Left ventricle myocardium superior (tissue), 1 donor: ENCODE results near the gene DONSON. TPM values are rescaled to one million over a fixed set of nuclear protein-coding genes. Genes with fewer than 3 reads are reported as not detected.
"Not testable (repeated sequence)": the region's sequence is repeated elsewhere in the genome, so short reads cannot be mapped to it uniquely, and the experiment has no call there.

Experiments
- ATAC-seq: fragments of 200-7000 bp; cut with Tn5 transposase; one replicate; pipeline ENCODE4 v1.9.1; 2020; ENCODE audit warnings: mild to moderate bottlenecking, moderate library complexity
- DNase-seq: peaks from one replicate; pipeline ENCODE4 v3.0.0-alpha.2; 2020
- intact Hi-C: fragments of 100-400 bp; cut with micrococcal nuclease; formaldehyde crosslinking; loops from one replicate; pipeline ENCODE4 v1.11.0; 2022
- long read RNA-seq: library from polyadenylated mRNA; unstranded; transcript quantifications from one replicate; pipeline ENCODE4 v2.0.0, GENCODE V29; 2021
- total RNA-seq: library from RNA; stranded (reverse); fragmentation: NEBNext Ultra II Directional; extraction: Animal tissue kit (Norgen Biotek cat#: 25700); gene quantifications from one replicate; pipeline ENCODE4 v1.2.1, GENCODE V29; 2021
- donor health status: DM: no; HTN: yes; CAD: no; lungs with severe emphysema.

Gene DONSON
- total RNA-seq = 7.6 TPM
- long read RNA-seq, partial matches to known transcripts = 2 of 13 reads
- long read RNA-seq, other reads (novel, unspliced or antisense) = 5 of 13 reads

DNA sequence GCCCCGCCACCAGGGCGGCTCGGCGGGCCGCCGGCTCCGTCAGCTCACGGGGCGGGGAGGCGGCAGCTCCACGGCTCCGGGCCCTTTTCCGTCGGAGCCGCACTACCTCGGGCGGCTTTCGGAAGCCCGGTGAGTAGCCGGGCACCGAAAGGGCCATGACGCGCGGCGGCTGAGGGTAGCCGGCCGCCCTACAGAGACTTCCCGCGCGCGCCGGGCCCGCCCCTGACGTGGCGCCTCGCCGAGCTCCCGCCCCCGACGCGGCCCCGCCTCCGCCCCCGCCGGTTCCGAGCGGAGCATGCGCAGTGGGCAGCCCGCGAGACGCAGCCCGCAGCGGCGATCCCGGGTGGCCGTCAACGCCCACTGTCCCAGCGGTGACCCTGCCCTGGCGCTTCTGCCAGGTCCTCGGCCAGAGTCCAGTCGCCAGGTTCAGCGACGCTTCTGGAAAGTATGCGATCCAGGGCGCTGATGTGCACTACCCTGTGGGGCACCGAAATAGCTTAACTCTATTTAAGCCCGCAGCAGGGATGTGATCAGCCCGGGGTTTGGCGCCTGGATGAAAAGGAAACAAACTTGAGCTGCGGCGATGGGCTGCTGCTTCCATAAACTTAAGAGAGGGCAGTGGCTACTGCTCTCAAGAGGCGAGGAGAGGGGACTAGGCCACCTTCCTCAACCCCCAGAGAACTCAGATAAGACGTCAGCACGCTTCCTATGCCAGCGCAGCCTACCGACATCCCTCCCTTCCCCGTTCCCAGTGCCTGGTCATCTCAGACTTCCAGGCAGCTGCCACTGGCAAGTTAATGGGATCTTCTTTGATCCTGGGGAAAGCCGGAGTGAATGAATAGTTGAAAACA lies at the start of gene DONSON:
DONSON (minus strand) TSS at position 200 of the 851 bp plus-strand sequence; CDS start at position 157, 43 bp downstream.
- DNase-seq (peak; percentile 95), ATAC-seq (peak; percentile 97)
- intact Hi-C loops = no loop called here

- no peak for ATAC-seq
- no peak for DNase-seq
- intact Hi-C loops = no loop called here
These were observed 45.8 kb upstream of the DONSON start for GRCh38 chr21:33634254-33634653.

- DNase-seq, ATAC-seq, intact Hi-C loops: not testable (repeated sequence)
These were observed 37.7 kb upstream of the DONSON start for GRCh38 chr21:33626151-33626550.

- ATAC-seq = no peak
- intact Hi-C loops = no loop called here
- DNase-seq = no peak
These were observed 33.8 kb upstream of the DONSON start for GRCh38 chr21:33622253-33622652.

DNA sequence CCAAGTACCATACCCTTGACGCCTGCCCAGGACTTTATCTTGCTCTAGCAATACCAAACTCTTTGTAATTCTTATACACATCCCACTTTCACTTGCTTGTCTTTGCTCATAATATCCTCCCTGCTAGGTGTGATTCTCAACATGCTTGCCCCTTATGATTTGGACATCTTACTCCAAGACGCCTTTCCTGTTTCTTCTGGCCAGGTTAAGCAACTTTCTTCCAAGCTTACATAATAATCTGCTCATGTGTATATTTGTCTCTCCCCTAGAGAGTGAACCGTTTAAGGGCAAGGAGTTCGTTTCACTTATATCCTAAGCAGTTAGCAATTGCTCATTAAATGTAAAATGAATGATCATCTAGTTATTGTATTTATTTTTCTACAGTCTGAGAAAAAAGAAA lies 31.2 kb upstream of the DONSON start:
- ATAC-seq (no peak), DNase-seq (no peak)
- intact Hi-C loops = no loop called here

DNA sequence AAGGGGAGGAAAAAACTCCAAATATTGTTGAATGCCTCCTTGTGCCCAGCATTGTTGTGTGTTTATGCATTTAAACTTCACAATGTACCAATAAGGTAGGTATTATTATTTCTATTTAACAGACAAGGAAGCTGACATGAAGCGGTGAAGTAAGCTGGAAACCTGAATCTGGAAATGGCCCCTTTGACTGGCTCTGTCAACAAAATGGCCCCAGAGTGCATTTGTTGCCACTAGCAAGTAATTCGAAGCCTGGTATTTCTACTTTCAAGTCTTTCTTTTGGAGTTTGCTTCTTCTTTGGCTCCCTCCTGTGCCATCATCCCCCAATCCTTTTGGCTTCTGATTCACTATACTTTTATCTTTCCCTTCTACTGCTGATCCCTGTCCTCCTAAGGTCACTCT lies 29.9 kb upstream of the DONSON start:
- intact Hi-C loops = no loop called here
- DNase-seq (no peak), ATAC-seq (no peak)

DNA sequence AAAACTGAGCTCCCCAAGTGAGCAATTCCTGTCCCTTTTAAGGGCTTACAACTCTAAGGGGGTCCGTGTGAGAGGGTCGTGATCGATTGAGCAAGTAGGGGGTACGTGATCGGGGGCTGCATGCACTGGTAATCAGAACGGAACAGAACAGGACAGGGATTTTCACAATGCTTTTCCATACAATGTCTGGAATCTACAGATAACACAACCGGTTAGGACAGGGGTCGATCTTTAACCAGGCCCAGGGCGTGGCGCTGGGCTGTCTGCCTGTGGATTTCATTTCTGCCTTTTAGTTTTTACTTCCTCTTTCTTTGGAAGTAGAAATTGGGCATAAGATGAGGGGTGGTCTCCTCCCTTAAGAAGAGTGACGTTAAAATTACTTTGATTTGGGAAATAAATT lies 29.1 kb upstream of the DONSON start:
- intact Hi-C loops, ATAC-seq, DNase-seq: not testable (repeated sequence)

DNA sequence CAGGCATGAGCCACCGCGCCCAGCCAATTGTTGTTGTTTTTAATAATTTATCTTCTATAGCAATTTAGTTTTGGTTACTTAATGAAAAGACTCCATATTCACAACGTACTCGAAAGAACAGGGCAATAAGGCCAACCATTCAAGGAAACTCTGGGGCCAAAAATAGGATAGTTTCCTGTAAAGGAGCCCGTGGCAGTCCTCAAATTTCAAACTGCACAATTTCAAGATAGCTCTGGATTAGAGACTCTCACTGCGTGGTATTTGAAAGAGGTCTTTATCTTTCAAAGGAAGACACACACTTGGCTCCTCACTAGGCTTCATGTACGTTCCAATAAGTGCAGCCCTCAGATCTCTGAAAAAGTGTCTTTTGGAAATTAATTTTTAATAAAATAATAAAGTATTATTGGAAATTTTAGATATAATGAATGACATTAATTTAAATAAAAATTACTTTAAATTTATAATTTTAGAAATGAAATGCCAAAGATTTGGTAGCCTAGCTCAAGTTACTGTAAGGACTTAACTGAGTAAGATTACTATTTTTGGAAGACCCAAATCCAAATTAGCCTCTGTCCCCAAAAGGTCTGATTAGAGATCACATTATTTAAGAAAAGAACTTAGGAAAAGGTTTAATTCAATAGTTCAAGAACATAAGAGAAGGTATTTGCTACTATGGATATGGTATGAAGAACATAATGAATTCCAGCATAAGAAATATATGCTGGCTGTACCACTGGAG lies 22.7 kb upstream of the DONSON start:
- no peak for ATAC-seq
- no peak for DNase-seq
- intact Hi-C loops = no loop called here

DNA sequence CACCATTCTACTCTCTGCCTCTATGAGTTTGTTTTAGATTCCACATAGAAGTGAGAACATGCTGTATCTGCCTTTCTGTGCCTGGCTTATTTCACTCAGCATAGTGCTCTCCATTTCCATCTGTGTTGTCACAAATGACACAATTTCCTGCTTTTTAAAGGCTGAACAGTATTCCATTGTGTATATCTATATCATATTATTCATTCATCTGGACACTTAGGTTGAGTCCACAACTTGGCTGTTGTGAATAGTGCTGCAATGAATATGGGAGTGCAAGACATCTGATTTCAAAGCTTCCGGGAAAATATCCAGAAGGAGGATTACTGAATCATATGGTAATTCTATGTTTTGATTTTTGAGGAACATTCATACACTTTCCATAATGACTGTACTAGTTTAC lies 20.1 kb upstream of the DONSON start:
- ATAC-seq = no peak
- DNase-seq = no peak
- intact Hi-C loops = no loop called here

GRCh38 chr21:33598051-33598450 lies 9.6 kb upstream of the DONSON start:
- DNase-seq = no peak
- intact Hi-C loops = no loop called here
- no peak for ATAC-seq

DNA sequence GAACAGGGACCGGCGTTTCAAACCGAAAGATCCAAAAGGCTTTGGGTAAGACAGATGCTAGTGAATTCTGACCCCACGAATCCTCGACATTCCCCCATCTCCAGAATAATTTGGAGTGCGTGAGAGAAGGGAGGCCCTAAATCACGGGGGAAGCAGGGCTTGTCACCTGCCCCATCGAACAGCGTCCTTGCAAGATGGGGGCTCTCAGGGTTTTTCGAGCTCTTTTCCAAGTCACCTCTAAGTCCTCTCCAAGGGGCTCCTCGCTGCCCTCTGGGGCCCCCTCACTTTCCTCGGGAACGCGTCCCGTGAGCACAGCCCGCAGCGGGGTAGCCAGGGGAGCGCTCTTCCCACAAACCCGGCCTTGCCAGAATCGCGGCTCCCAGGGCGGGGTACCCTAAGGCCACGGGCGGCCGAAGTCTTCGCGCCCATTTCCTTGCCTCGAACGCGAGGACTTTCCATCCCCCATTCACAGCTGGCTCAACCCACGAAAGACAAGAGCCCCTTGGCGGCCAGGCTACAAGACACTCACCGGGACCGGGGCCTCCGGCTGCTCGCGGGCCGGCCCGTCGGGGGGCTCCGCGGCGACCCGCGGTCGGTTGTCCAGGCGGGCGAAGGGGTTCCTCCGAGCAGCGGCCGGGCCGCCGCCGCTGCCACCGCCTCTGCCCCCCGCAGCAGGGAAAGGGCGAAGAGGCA lies 546 bp downstream of the DONSON start:
- peak; percentile 51 for DNase-seq
- intact Hi-C loops = no loop called here

GRCh38 chr21:33586927-33587326 lies 1.6 kb downstream of the DONSON start:
- ATAC-seq = no peak
- intact Hi-C loops = no loop called here

More for the DNA sequence above, 546 bp downstream of the DONSON start:
- peak; percentile 25 for ATAC-seq

GRCh38 chr21:33584455-33584854 lies 4.0 kb downstream of the DONSON start:
- ATAC-seq (no peak), DNase-seq (no peak)
- intact Hi-C loops = no loop called here

More at GRCh38 chr21:33586927-33587326, 1.6 kb downstream of the DONSON start:
- no peak for DNase-seq

DNA sequence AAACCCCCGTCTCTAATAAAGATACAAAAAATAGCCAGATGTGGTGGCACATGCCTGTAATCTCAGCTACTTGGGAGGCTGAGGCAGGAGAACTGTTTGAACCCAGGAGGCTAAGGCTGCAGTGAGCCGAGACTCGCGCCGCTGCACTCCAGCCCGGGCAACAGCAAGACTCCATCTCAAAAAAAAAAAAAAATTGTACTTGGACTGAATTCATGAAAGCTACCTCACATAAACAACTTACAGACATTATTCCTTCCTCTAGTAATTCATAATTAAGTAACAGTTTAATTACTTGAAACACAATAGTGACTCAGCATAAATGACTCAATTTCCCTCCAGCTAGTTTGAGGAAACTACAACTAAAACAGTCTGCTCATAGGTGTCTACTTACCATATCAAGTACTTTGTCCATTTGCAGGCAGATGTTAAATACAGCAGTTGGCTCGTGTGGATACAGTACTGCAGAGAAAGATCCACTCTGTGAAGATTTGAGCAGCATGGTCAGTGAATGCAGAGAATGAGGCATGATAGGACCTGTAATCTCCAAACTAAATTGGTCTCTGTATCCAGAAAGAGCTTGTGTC lies 9.4 kb downstream of the DONSON start:
- no peak for ATAC-seq

DNA sequence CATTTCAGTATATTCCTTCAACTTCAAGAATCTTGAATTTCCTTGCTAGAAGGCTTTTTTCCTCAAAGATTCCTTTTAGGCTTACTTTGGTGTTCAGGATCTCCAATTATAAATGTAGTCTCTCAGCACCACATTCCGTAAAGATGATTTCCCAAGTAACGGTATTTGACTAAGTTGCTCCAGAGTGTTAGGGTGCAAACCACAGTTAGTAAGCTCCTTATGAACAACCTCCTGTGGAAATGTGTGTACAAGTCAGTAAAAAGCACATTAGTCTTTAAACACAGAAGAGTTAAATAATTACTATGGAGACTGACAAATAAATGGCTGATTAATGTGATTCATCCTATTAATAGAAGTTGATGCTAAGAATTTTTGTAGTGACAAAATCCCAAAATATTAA lies 10.3 kb downstream of the DONSON start:
- intact Hi-C loops = no loop called here
- DNase-seq (no peak), ATAC-seq (no peak)

More for the DNA sequence above, 9.4 kb downstream of the DONSON start:
- no peak for DNase-seq
- intact Hi-C loops = no loop called here

DNA sequence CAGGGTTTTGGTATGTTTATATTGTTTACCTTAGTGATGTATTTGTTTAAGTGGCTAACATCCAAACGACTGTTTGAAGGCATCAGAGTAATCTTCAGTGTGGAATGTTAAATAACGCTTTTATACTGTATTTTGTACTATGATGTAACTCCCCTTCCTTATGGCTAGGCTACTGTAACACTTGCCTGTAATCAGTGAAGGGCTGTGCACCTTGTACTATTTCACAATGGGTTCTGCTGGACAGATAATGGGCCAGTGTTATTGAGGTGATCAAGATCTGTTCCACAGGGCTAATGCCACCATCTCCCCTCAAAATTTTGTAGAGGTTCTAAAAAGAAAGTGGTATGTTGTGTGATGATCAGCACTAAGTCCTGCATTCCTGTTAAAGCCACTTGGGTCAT lies 11.7 kb downstream of the DONSON start:
- intact Hi-C loops, ATAC-seq, DNase-seq: not testable (repeated sequence)

GRCh38 chr21:33572350-33572749 lies 16.1 kb downstream of the DONSON start:
- ATAC-seq = peak; percentile 35

DNA sequence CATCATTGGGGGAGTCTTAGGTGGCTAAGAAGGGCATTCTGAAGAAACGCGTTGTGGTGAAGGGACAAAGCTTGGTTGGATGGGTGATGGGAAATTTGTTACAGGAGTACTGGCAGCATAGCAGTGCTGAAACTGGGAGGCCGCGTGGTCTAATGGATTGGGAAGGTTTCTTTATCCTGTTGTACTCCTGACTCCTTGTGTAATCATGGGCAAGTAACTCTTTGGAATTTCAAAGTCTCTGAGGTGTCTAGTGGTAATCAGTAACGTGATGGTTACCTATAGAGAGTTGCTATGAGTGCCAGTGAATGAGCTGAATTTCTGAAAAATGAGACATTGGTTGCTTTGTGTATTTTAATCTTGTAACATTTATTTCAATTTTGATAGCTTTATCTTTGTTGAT lies 18.5 kb downstream of the DONSON start:
- intact Hi-C loops = no loop called here

More at GRCh38 chr21:33572350-33572749, 16.1 kb downstream of the DONSON start:
- intact Hi-C loops = no loop called here
- DNase-seq = no peak

DNA sequence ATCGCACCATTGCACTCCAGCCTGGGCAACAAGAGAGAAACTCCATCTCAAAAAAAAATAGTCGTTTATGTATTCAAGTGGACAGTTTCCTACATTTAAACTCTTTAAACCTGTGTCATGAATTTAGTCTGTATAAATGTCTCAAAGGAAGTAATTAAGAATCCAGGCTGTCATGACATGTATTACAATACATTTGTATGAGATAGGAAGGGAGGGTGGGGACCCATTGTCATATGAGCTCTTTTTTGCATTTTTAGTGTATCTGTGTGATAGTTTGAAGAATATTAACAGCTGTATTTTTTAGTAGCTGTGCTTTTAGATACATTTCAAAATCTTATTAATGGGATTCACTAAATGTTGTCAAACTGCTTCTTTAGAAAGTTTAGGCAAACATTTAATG lies 20.0 kb downstream of the DONSON start:
- intact Hi-C loops = no loop called here
- DNase-seq (no peak), ATAC-seq (no peak)

More for the DNA sequence above, 18.5 kb downstream of the DONSON start:
- DNase-seq (no peak), ATAC-seq (no peak)
